Ascending aorta (tissue), 2 donors: ENCODE results near the gene ZNF771. TPM values are rescaled to one million over a fixed set of nuclear protein-coding genes. Genes with fewer than 3 reads are reported as not detected.
A peak's percentile ranks its signal among the peaks of the same experiment; 100 is the strongest.

ENCODE experiments used
- DNase-seq, 2 donors: peaks; one replicate each; pipeline ENCODE4 v3.0.0-alpha.2; 2019; ENCODE audit warnings: low spot score in 2 of 2
- H3K27ac ChIP-seq, 2 donors: fragments of 200-600 bp; sonication (generic); one replicate each; pipeline ENCODE4 v1.5.1; 2016 to 2017; ENCODE audit warnings: mild to moderate bottlenecking in 1 of 2
- H3K27me3 ChIP-seq: fragments of 200-600 bp; sonication (generic); one replicate; pipeline ENCODE4 v1.5.1; 2017
- H3K36me3 ChIP-seq, 2 donors: fragments of 200-600 bp; sonication (generic); one replicate each; pipeline ENCODE4 v1.5.1; 2016
- H3K4me1 ChIP-seq, 2 donors: fragments of 200-600 bp; sonication (generic); one replicate each; pipeline ENCODE4 v1.5.1; 2016 to 2017; ENCODE audit warnings: mild to moderate bottlenecking in 1 of 2
- H3K4me3 ChIP-seq, 2 donors: fragments of 200-600 bp; sonication (generic); one replicate each; pipeline ENCODE4 v1.5.1; 2016 to 2017; ENCODE audit warnings: mild to moderate bottlenecking in 1 of 2
- H3K9me3 ChIP-seq, 2 donors: fragments of 200-600 bp; sonication (generic); one replicate each; pipeline ENCODE4 v1.5.1; 2016
- CTCF ChIP-seq, 3 experiments: fragments of 200-600 bp in 2 of 3; fragments of 450-650 bp in 1 of 3; sonication (generic) in 2 of 3; IDR thresholded peaks; one replicate each; pipeline ENCODE4 v1.5.1; 2016 to 2019; ENCODE audit warnings: antibody characterized with exemption in 3 of 3, mild to moderate bottlenecking in 1 of 3, moderate library complexity in 1 of 3
- intact Hi-C: fragments of 100-400 bp; cut with DNase I; formaldehyde crosslinking; loops from one replicate; pipeline ENCODE4 v1.15.1; 2023
- total RNA-seq: library from RNA; depleted of rRNA; stranded (reverse); fragments of >200 nt; gene quantifications from one replicate; pipeline ENCODE4 v1.1.0, GENCODE V29; 2016

The ZNF771 gene
- total RNA-seq, 1 donor from 2014 or later, result 49.6 TPM

DNA sequence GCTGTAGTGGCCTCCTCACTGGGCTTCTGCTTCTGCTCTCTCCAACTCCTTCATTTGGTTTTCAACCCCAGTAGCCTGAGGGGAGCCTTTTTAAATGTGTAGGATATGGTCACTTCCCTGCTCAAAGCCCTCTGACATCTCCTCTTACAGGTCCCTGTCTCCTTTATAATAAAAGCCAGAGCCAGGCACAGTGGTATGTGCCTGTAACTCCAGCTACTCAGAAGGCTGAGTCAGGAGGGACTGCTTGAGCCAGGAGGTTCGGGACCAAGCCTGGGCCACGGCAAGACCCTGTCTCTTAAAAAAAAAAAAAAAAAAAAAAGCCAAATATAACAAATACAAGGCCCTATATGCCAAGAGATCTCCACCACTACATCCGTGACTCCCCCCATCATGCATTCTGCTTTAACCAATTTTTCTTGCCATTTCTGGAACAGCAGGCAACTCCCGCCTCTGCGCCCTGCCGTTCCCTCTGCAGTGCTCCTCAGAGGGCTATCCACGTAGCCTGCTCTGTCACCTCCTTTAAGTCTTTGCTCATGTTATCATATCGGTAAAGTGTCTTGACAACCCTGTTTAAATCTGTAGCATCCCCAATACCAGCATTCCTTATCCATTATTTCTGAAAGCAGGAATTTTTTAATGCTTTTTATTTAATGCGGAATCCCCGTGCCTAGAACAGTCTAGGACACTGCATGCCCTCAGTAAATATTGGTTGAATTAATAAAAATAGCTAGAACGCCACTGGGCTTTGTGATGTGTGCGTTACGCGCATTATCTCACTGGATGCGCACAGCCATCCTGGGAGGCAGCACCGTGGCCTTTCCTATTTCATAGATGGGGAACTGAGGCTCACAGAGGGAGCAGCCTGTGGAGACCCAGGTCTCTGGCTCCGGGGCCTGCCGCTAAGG lies 9.5 kb downstream of the ZNF771 start:
- no peak for TF ChIP-seq CTCF (IDR thresholded peaks at IDR 0.05)
- H3K36me3 ChIP-seq, result peaks cover 11 to 13% of the 10 kb centered on the region in 2 donors
- intact Hi-C loops, result no loop called here
- no peaks in the 10 kb centered on the region for H3K27me3 ChIP-seq
- no peaks in the 10 kb centered on the region for H3K9me3 ChIP-seq
- H3K27ac ChIP-seq, result peak overlapping the region in 1 of 2 donors; percentile 69
- no peak for DNase-seq
- H3K4me3 ChIP-seq, result peak overlapping the region; percentile 70 to 83
- H3K4me1 ChIP-seq, result peaks cover 7 to 9% of the 10 kb centered on the region in 2 donors

DNA sequence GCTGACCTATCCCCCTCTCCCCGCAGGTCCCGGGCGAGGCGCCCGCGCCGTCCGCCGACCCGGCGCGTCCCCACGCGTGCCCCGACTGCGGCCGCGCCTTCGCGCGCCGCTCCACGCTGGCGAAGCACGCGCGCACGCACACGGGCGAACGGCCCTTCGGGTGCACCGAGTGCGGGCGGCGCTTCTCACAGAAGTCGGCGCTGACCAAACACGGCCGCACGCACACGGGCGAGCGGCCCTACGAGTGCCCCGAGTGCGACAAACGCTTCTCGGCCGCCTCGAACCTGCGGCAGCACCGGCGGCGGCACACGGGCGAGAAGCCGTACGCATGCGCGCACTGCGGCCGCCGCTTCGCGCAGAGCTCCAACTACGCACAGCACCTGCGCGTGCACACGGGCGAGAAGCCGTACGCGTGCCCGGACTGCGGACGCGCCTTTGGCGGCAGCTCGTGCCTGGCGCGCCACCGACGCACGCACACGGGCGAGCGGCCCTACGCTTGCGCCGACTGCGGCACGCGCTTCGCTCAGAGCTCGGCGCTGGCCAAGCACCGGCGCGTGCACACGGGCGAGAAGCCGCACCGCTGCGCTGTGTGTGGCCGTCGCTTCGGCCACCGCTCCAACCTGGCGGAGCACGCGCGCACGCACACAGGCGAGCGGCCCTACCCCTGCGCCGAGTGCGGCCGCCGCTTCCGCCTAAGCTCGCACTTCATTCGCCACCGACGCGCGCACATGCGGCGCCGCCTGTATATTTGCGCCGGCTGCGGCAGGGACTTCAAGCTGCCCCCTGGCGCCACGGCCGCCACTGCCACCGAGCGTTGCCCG lies 10.3 kb downstream of the ZNF771 start:
- Histone ChIP-seq H3K36me3 (peaks cover 9 to 17% of the 10 kb centered on the region in 2 donors), H3K27me3 (no peaks in the 10 kb centered on the region), H3K27ac (peak overlapping the region; percentile 62 to 69), H3K9me3 (no peaks in the 10 kb centered on the region), H3K4me3 (peak overlapping the region; percentile 70 to 83), H3K4me1 (peaks cover 7 to 9% of the 10 kb centered on the region in 2 donors)
- DNase-seq, result peak in 1 of 2 donors; percentile 86
- intact Hi-C loops, result no loop called here
- TF ChIP-seq CTCF (IDR thresholded peaks at IDR 0.05), result peak in 1 of 3 experiments; percentile 29

DNA sequence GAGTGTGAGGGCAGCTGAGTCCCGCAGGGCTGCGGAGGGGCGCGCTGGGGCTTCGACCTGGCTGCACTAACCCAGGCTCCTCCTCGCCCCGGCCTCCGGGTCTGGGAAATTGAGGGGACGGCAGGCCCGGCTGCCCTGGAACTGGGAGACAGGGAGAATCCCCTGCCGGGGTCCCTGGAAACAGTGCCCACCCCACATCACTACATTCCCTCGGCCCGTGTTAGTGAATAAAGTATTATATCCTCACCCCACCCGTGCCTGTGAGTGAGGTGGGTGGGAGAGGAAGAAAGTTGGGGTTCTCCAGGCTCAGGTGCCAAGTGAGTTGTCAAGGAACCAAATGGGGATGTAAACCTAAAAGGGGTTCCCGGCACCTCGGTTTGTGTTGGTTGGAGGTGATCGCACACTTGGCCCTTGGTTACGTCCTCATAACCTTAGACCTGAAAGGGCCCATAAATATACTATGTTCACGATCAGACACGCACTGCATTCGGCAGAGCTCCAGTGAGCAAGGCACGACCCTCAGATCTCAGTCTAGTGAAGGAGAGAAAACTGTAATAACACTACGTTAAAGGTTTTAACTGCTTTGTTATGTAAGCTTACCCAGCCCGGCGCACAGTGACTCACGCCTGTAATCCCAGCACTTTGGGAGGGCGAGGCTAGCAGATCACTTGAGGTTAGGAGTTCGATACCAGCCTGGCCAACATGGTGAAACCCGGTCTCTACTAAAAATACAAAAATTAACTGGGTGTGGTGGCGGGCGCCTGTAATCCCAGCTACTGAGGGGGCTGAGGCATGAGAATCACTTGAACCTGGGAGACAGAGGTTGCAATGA lies 11.2 kb downstream of the ZNF771 start:
- TF ChIP-seq CTCF (IDR thresholded peaks at IDR 0.05), result no peak
- Histone ChIP-seq H3K4me3 (peak overlapping the region; percentile 70 to 83), H3K27ac (peak overlapping the region; percentile 62 to 69), H3K4me1 (peaks cover 7 to 9% of the 10 kb centered on the region in 2 donors), H3K9me3 (no peaks in the 10 kb centered on the region), H3K27me3 (no peaks in the 10 kb centered on the region), H3K36me3 (peaks cover 13 to 23% of the 10 kb centered on the region in 2 donors)
- DNase-seq, result no peak
- intact Hi-C loops, result no loop called here

GRCh38 chr16:30421010-30421409 lies 13.6 kb downstream of the ZNF771 start:
- H3K4me3 ChIP-seq, result no peak overlapping the region
- peaks cover 11 to 31% of the 10 kb centered on the region in 2 donors for H3K36me3 ChIP-seq
- H3K4me1 ChIP-seq, result peaks cover 7 to 9% of the 10 kb centered on the region in 2 donors
- no peaks in the 10 kb centered on the region for H3K9me3 ChIP-seq
- no peak for TF ChIP-seq CTCF (IDR thresholded peaks at IDR 0.05)
- no peak overlapping the region for H3K27ac ChIP-seq
- no peak for DNase-seq
- H3K27me3 ChIP-seq, result no peaks in the 10 kb centered on the region
- intact Hi-C loops, result no loop called here

GRCh38 chr16:30428055-30428454 lies 20.6 kb downstream of the ZNF771 start:
- H3K4me3 ChIP-seq, result no peak overlapping the region
- no peak for DNase-seq
- no peak for TF ChIP-seq CTCF (IDR thresholded peaks at IDR 0.05)
- H3K9me3 ChIP-seq, result no peaks in the 10 kb centered on the region
- intact Hi-C loops, result no loop called here
- H3K27ac ChIP-seq, result no peak overlapping the region
- H3K36me3 ChIP-seq, result peaks cover under 1 to 17% of the 10 kb centered on the region in 2 donors
- no peaks in the 10 kb centered on the region for H3K27me3 ChIP-seq
- H3K4me1 ChIP-seq, result peaks cover 4 to 11% of the 10 kb centered on the region in 2 donors
